ENCODE results near the gene PHF23.

PHF23 gene

DNA sequence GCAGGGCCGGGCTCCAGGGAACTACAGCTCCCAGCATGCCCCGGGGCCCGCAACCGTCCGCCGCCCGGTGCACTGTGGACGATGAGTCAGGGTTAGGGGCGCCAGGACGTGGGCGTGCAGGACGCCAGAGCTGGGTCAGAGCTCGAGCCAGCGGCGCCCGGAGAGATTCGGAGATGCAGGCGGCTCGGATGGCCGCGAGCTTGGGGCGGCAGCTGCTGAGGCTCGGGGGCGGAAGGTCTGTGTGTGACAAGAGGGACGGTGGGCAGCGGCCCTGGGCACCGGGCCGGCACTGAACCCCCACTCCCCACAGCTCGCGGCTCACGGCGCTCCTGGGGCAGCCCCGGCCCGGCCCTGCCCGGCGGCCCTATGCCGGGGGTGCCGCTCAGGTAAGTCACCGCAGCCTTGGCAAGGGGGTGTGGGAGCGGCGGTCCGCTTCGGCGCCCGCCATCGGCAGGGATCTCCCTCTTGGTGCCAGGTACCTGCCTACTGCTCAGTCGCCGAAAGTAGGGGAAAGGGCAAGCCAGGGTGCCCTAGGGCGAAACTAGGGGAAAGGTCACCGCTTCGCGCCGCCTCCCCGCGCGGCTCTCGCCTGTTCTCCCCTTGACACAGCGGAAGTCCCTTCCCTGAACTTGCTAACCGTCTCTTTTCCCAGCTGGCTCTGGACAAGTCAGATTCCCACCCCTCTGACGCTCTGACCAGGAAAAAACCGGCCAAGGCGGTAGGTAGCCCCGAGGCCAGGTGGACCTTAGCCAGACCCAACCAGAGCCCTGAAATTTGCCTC lies 19.3 kb downstream of the PHF23 start, which contains the start of the genes ACADVL and DLG4:
ACADVL (plus strand) TSS at position 127 of the 781 bp plus-strand sequence; CDS start at position 174, 47 bp downstream.
DLG4 (minus strand) TSS at position 25 of the 781 bp plus-strand sequence.
- peak; percentile 90 for DNase-seq (ENCODE audit: low read depth)

GRCh38 chr17:7219229-7219811 lies 19.9 kb downstream of the PHF23 start:
- DNase-seq (ENCODE audit: low read depth) = no peak

DNA sequence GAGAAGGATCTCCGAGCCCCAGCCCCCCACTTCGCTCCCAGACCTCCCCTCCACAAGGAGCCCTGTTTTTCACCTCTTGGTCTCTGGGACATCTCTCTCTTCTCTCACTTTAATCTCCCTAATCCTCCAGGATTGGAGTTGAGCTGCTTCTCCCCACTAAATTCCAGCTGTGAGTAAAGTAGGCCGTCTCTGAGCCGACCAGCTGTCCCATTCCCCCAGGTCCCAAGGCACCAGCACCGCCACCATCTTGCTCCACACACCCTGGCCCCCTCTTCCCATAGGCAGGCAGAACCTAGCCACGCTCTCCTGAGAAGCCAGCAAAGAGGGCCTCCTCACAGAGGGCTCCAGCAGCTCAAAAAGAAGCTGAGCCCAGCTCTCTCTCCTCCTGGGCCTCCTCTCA lies 20.5 kb downstream of the PHF23 start:
- DNase-seq (ENCODE audit: low read depth) = no peak

- no peak for DNase-seq (ENCODE audit: low read depth)
These were observed 21.1 kb downstream of the PHF23 start for GRCh38 chr17:7218166-7218565.

- peak; percentile 81 for DNase-seq (ENCODE audit: low read depth)
These were observed 21.9 kb downstream of the PHF23 start for GRCh38 chr17:7217113-7217987.

DNA sequence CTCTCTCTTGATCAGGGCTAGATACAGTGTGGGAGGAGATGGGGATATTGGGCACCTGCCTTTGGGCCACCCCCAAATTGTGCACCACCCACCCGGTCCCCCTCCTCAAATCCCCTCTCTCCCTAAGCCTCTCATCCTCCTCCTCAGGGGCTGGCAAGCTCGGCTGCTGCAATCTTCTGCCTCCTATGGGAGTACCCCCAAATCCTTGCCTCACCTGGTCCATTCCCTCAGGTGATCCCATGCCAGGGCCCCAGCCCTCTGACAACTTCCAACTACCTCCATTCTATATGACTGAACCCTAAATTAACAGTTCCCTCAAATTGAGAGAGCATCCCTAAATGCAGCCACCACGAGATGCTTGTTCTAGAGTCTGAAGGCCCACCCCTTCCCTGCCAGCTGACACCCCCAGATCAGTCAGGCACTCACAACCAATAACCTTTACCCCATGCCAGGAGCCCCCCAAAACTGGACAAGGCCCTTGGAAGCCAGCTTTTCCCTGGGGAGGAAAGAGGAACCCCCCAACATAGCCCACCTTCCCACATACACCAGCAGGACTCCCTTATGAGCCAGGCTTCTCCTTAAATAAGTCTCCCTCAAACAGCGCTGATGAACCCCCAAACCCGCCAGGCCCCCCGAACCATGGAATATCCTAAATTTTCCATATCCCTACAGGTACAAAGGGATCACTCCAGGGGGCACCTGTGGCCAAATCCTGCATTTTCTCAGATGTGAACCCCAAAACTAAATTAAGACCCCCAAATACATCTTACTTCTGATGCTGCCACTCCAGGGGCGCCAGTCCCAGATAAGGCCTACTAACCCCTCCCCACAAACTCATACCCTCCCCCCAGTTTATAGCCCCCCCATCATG lies 22.8 kb downstream of the PHF23 start:
- DNase-seq (ENCODE audit: low read depth) = no peak

- peak; percentile 35 for DNase-seq (ENCODE audit: low read depth)
These were observed 23.5 kb downstream of the PHF23 start for GRCh38 chr17:7215652-7216180.

DNA sequence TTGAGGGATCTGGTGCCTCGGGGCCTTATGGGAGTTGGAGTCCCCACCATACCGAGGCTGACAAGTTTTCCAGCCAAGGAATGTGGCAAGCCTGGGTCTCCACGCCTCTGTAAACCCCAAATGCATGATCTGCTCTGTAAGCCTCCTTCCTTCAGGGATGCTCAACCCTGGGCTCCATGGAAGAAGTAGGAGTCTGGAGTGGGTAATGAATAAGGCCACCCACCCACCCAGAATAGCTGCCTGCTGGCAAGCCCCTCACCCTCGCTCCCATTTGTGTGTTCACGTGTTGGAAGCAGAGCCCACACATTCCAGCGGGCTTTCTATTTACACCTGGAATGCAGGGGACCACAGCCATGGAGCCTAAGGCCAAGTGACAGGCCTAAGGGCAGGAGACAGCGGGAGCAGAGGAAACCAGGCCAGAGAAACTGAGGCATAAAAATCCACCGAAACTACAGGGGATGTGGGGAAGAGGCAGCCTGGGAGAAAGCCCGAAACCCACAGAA lies 24.1 kb downstream of the PHF23 start:
- DNase-seq (ENCODE audit: low read depth) = no peak

DNA sequence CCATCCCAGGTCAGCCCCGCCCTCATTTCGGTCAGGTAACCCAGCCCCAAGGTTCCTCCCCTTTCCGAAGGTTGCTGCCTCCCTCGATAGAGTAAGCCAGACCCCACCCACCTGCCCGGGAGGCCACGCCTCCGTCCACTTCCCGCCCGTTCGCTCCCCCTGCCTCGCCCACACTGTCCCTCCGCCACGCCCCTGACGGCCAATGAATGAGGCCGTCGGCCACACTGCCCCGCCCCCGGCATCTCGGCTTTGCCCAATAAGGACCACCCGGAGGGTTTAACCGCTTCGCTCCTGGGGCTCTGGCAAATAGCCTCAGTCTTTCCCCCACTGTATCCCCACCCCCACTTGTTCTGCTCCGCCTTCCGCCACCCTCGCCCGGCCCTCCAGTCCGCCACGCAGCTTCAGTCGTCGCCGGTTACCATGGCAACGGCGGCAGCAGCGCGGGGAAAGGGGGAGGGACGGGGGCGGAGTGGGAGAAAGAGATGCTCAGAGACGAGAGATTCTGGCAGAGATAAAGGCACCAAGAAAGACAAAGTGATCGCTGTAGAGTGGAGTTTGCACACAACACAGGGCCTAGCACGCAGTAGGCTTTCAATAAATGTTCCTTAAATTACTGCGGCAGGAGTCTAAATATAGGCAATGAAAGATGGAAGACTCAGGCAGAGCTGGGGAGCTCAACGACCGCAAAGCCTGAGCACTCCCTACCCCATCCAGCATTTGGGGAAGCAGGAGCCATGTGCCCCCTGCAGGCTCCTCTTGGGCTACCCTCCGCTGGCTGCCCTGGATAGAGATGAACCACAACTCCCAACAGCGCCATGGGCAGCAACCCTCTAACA lies 24.7 kb downstream of the PHF23 start:
- DNase-seq (ENCODE audit: low read depth) = peak; percentile 97

DNA sequence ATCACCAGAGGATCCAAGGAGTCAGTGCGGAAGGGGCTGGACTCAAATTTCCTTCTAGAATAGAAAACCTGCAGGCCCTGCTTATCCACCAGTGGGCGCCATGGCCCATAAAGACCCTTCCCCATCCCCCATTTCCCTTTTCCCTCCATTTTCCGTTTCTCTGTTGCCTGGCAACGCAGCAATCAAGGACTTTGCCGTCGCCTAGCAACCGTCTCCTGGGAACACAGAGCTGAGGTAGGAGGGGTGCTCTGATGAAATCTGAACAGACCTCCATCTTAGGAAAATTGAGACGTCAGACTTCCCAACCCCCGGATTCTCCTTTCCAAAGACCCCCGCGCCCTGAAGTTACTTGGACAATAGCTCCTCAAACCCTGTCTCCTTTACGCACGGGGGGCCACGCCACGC lies 25.4 kb downstream of the PHF23 start:
- DNase-seq (ENCODE audit: low read depth) = peak; percentile 68

DNA sequence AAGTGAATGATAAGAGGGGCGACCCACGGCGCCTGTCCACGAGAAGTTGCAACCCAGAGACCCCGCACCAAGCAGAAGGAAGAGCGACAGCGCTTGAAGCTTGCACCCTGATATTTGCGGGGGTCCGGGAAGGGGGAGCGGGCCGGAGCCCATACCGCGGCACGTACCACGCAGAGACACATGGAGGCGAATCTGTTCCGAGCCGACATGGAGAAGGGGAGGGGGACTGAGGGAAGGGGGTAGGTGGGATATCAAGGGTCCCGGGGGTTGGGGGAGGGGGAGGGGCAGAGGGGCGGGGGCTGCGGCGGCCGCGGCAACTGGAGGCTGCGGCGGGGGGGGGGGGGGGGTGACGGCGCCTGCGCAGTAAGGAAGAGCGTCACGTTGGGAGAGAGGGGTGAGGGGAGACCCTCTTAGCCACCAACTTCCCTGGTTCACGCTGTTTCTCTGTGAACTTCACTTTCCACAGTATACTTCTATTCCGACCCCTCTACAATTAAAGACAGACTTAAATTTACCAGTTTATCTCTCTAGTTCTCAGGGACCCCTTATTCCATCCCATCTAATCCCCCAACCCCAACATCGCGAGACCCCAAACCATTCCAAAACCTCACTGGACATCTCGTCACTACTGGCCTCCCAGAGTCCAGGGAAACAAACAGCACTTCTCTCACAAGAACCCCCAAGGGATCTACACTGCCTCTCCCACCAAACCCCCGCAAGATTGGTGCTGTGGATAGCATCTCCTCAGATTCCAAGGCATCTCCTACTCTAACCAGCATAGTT lies 27.6 kb downstream of the PHF23 start:
- no peak for DNase-seq (ENCODE audit: low read depth)

DNA sequence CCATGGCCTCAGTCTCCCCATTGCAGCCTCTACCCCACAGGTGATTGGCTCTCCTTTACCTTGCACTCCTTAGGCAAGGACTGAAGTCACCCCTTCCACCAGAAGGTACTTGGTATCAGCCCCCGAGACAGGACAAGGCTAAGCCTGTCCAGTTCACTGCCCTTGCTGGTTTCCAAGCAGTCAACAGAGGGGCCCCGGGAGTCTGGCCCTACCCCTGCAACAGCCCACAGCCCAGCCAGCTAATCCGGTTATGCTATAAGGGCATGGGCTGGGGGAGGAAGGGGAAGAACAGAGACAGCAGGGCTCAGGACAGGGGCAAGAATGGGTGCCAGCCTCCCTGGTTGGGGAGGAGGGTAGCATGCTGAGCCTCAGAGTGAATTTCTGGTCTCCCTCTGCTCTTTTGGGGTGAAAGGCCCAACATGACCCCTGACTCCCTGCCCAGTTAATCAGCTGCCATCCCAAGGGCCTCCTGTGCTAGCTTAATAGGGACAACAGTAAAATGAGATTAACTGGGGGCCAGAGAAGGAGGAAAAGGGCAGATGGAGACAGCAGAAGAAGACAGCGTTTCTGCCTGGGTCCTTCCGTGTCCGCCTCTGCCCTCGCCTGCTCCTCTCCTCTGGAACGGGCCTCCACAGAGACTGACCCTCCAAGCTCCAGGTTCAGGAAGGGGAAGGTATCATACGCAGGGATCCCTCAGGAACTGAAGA lies 30.4 kb downstream of the PHF23 start:
- DNase-seq (ENCODE audit: low read depth) = no peak

- DNase-seq (ENCODE audit: low read depth) = no peak
These were observed 31.2 kb downstream of the PHF23 start for GRCh38 chr17:7208027-7208571.

GRCh38 chr17:7207120-7208001 lies 31.9 kb downstream of the PHF23 start:
- DNase-seq (ENCODE audit: low read depth) = no peak

DNA sequence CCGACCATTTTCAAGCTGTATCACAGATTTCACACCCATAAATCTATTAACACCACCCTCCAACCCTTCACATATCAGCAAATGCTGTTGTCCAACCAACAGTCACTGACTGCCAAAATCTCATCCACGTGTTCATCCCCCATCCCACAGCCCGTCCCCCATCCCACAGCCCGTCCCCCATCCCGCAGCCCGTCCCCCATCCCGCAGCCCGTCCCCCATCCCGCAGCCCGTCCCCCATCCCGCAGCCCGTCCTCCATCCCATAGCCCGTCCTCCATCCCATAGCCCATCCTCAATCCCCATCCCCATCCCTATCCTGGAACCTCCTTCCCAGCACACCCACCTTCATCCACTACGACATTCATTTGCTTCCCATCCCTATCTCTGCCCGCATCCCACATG lies 33.7 kb downstream of the PHF23 start:
- DNase-seq (ENCODE audit: low read depth) = no peak

DNA sequence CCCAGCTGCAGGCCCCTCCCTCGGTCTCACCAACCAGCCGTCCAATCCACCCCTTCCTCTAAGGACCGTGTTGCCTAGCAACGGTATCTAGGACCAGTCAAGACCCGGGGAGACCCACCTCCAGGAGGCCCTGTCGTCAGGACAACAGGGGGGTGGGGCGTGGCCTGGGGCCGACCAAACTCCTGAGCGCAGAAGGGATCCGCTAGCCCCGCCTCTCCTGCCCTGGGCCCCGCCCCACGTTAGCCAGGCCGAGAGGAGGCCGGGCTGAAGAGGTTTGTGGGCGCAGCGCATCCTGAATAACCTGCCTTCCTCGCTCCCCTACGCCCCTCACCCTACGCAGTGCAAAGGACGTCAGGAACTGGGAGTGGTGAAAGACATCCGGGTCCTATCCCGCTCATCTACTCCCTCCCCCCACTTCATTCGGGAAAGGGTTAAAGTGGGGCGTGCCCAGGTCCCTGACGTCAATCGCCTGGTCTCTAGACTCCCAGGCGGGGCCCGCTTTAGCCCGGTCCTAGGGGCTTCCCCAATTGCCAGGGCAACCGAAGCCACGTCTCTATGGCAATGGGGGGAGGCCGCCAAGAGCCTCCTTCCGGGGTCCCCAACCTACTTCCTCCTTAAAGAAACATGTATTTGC lies 34.3 kb downstream of the PHF23 start:
- peak; percentile 81 for DNase-seq (ENCODE audit: low read depth)

DNA sequence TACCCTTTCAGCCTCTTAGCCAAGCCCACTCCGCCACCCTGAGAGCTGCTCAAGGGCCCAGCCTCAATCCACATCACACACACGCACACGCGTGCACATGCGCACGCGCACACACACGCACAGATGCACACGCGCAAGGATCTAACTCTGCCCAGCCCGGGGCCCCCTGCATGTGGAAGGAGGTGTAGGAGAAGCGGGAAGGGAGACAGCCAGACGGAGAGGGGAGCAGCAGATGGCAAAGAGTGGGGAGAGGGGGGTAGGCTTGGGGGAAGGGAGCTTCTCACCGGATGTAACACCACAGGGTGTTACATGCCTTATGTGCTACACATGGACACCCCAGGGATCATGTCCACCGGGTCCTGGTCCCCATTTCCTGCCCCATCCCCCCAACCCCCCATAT lies 34.9 kb downstream of the PHF23 start:
- no peak for DNase-seq (ENCODE audit: low read depth)

All from EH (cell line).